HG02981 (cell line): ENCODE results near the gene PRIMA1.

Experiments
- ATAC-seq: cut with Tn5 transposase; IDR thresholded peaks from one replicate; pipeline ENCODE4 v1.9.1; 2021; ENCODE audit warnings: mild to moderate bottlenecking, moderate library complexity; ENCODE audit not compliant: unreplicated experiment

PRIMA1 gene

GRCh38 chr14:93714605-93715004 lies 73.7 kb downstream of the PRIMA1 start:
- no peak for ATAC-seq

DNA sequence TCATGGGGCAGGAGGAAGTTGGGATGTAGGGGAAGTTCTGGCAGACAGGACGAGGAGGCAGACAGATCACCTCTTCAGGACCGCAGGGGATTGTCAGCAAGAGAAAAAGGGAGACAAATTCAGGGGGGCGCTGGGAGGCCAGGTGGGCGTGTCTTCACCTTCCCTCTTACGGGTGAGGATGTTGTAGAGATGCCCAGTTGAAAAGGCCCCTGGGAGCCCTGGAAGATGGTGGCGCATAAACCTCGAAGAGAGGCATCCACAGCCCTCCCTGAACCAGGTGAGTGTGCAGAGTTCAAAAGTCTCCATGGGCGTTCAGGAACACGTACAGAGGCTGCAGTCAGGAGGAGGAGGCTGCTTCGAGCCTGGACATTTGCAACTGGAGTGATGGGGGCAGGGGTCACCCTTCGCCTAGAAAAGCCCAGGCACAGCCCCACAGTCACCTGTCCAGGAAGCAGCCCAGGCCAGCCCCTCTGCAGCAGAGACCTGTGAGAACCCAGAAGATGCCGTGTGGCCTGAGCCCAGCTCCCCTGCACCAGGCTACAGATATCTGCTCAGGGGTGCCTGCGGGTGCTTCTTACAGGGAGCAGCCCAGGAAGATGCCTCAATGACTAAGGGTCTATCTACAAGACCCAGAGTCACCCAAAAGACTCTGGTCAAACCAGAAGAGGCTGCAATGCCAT lies 74.4 kb downstream of the PRIMA1 start:
- no peak for ATAC-seq

- ATAC-seq: no peak
Observed at GRCh38 chr14:93712838-93713724, 75.2 kb downstream of the PRIMA1 start.

GRCh38 chr14:93712079-93712837 lies 76.0 kb downstream of the PRIMA1 start:
- ATAC-seq: no peak

DNA sequence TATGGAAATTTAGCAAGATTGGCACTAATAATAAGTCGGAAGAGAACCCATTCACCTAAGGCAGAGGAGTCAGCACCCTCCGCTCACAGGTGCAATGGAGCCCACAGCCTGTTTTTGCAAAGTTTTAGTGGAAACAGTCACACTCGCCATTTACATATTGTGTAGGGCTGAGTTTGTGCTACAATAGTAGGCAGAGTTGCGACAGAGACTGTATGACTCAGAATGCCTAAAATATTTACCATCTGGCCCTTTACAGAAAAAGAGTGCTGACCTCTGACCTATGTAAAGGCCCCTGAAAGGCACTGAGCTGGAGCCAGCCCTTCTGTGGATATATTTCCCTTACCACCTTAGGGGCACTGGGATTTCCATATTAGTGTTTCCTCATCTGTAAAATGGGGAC lies 79.0 kb downstream of the PRIMA1 start:
- ATAC-seq: no peak

DNA sequence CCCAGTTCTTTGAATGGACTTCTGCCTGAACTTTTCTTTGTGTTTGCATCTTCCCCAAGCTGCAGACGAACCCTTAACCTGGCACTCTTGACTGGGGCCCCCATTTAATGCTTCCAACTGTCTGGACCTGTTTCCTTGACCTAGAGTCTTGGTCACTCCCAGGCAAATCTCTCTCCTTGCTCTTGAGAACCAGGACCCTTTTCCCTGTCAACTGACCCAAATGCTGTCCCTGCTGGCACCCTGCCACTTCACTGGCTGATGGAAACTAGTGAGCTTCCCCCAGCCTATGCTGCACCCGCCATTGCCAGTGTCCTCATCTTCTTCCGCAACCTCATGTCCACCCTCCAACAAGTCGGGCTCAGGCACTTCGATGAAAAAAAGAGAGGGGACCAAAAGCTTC lies 79.5 kb downstream of the PRIMA1 start:
- no peak for ATAC-seq

DNA sequence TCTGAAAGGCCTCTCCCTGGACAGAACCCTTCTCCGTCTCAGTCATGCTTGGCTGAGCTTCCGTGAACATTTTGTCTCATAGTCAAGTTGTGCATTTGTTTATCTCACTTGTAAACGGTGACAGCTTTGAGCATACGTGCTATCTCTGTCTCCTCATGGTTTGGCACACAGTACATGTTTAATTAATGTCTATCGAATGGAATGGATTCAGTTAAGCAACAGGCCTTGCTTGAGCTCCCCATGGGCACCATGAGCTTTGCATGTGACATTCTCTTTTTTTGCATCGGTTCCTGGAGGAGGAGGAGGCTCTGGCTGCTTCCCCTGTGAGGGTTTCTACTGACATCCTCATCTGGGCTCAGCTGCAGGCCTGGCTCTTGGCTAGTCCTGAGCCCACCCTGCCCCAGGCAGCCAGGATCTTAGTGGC lies 80.0 kb downstream of the PRIMA1 start:
- ATAC-seq: no peak

GRCh38 chr14:93707475-93707874 lies 80.8 kb downstream of the PRIMA1 start:
- no peak for ATAC-seq

DNA sequence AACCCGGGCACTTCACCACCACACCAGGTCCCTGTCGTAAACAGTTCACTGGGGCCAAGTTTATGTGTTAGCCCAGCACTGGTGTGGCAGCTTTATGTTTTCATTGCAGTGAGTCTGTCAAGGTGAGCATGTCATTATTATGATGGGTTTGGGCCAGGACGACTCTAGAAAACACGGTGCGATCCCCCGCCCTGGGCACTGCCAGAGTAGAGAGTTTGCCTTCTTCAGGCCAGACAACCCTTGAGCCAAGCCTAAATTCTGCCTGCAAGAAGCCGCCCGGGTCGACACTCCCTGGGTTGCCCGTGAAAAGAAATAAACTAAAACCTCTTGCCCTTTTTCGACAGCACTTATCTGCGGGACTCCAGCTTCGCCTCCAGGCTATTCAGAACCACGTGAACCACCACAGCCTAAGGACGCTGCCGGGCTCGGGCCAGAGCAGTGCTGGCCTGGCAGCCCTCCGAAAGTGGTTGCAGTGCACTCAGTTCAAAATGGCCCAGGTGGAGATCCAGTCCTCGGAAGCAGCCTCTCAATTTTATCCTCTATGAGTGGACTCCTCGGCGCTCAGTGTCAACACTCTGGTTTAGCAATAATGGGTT lies 81.8 kb downstream of the PRIMA1 start:
- no peak for ATAC-seq

- no peak for ATAC-seq
Observed at GRCh38 chr14:93705513-93706156, 82.7 kb downstream of the PRIMA1 start.

DNA sequence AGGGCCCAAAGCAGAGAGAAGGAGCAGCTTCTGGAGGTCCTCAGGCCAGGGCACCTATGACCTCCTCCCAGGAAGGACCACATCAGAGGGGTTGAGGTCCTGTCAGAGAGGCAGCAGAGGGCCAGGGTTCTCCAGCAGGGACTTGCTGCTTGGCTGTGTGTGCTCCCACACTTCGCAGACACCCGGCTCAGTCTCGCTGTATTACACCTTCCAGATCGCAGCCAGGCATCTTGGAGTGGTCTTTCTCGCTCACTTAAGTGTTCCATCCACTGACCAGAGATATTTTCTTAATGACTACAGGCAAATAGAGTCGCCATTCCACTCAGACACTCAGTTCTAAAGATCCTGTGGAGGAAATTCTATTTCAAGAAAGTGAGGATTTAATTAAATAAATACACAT lies 84.3 kb downstream of the PRIMA1 start:
- no peak for ATAC-seq

DNA sequence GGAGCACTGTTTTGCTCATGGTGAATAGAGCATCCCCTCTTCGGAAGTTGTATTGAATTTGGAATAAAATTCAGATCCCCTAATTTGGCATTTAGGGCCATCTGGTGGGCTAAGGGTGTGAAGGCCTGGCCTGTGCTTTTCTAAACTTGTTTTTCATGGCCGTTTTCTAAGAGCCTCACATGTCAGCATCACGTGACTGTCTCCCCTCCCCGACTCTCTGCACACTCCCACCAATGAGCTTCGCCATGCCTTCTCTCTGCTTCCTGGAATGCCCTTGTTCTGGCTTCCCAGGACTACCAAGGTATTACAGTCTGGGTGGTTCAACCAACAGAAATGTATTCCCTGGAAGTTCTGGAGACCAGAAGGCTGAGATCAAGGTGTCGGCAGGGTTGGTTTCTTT lies 85.3 kb downstream of the PRIMA1 start:
- ATAC-seq: no peak

DNA sequence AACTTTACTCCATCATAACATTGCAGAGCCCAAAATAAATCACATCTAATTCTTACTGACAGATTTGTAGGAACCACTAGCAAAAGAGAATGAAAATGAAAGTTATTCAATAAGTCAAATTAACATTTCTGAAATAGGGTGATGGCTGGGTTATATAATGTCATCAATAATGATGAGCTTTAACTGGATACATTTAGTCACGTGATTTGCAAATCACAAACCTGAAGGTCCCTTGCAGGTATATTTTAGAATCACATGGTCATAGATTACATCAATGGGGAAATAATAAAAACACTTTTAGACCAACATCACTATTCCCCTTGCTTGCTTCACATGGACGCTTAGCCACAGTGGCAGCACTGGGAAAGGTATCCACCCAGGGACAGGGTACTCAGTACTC lies 86.7 kb downstream of the PRIMA1 start:
- no peak for ATAC-seq

DNA sequence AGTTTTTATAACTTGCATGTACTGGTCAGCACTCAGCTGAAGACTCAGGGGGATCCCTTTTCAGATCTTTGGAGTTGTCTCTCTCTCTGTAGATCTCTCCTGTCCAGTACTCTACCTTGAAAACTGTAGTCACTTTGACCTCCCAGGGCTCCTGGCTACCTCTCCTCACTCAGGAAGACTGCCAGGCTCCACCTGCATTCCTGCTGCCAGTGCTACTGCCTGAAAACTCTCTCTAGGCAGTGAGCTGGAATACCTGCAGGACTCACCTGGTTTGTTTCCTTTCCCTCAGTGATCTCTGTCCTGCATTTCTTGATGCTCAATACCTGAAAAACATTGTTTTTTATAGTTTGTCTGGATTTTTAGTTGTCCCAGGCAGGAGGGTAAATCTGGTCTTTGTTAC lies 87.4 kb downstream of the PRIMA1 start:
- ATAC-seq: no peak

DNA sequence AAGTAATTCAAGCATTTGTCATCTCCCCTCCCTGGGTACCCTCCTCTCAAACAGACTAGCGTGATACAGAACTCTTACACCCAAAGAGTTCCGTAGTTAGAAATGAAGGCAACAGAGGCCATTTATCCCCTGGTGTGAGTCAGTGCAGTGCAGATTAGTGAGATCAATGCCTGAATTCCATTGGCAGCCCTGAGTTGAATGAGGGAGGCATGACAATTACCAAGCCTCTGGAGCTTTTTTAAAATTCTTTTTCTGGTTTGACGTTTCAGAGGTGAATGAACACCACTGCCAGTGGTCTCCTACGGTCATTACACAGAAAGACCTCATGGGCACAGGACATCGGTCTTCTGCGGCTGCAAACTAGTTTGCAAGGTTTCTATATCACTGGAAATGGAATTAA lies 94.4 kb downstream of the PRIMA1 start:
- ATAC-seq: no peak

DNA sequence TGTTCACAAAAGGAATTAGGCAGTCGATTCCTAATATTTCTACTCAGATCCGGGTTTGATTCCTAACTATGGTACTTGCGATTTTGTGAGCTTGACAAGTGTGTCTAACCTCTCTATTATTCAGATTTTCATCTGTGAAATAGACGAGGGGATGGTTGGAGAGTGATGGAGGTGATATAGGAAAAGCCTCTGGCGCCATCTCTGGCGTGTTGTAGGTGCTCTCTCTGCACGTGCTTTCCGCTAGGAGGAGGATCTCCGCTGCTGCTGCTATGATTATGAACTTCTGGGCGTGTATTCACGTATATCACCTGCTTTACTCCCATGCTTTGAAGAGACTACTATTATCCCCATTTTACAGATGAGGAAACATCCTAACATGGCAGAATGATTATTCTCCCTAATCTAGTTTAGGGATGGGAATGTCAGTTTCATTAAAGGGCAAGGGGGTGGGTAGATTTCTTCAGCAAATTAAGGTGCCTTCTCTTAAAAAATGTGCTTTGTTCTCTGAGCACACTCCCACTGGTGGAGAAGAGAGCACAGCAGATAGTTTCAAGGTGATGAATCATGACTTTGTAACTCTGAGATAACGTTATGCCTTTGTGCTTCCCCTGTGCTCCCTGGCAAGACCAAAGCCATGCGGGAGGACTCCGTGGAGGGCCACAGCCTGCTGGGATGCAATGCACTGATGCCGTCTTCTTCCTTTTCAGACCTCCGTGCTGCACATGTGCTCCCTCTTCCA lies 97.1 kb downstream of the PRIMA1 start:
- no peak for ATAC-seq

GRCh38 chr14:93690146-93690545 lies 98.1 kb downstream of the PRIMA1 start:
- no peak for ATAC-seq

- ATAC-seq: no peak
Observed at GRCh38 chr14:93688820-93689219, 99.5 kb downstream of the PRIMA1 start.

GRCh38 chr14:93688239-93688666 lies 100.0 kb downstream of the PRIMA1 start:
- ATAC-seq: no peak

DNA sequence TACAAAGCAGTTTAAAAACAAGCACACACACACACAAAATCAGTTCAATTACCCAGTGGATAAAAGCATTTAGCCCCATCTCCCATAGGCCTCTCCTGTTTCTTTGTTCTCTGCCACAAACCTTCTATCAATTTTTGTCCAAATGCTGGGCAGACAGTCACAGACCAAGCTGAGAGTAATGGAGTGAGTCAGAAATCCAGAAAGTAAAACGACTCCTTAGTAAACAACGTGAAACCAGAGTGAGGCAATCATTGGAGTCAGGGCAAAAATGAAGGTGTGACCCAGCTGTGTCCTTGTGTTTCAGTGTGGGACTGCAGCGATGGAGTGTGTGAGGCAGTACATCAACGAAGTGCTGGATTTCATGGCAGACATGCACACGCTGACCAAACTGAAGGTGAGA lies 102.0 kb downstream of the PRIMA1 start:
- ATAC-seq: no peak
